ENCODE results near the gene INPP5D. TPM values are rescaled to one million over a fixed set of nuclear protein-coding genes. Genes with fewer than 3 reads are reported as not detected.

INPP5D gene
- total and polyA plus RNA-seq, 2 donors (not counting 1 experiment from before 2014, with no cell fraction given): 152 to 444 TPM

GRCh38 chr2:233044974-233045605 is 15.1 kb upstream of the INPP5D start:
- CTCF ChIA-PET: interaction anchor here (0.9 to 3.7 kb wide), 3 partner anchors 9 to 192 kb away, joined by 3 to 14 read pairs (median 4); no protein-coding TSS in a partner anchor
- no peak overlapping the region for H3K4me3 ChIP-seq (ENCODE audit: control extremely low read depth in 1 of 5, extremely low read depth in 1 of 5, insufficient read depth in 1 of 5, low read depth in 2 of 5, low read length in 4 of 5)
- H3K27me3 Mint-ChIP-seq: peaks cover 16% of the 10 kb centered on the region

More at GRCh38 chr2:233044974-233045605, 15.1 kb upstream of the INPP5D start:
- H3K79me2 ChIP-seq (ENCODE audit: control insufficient read depth, insufficient read depth, low read length): no peaks in the 10 kb centered on the region
- Mint-ChIP-seq H3K4me1 (no peaks in the 10 kb centered on the region), H3K27ac (no peak overlapping the region), H3K9me3 (ENCODE audit: insufficient read depth) (no peaks in the 10 kb centered on the region), H3K4me3 (no peak overlapping the region)
- H3K27me3 ChIP-seq (replicated peaks in 1 of 4; ENCODE audit: control extremely low read depth in 1 of 4, control insufficient read depth in 3 of 4, insufficient read depth in 4 of 4, low read length in 3 of 4): peaks cover 0 to 4% (median 0%) of the 10 kb centered on the region in 4 experiments
- no peaks in the 10 kb centered on the region for H3K9me3 ChIP-seq (ENCODE audit: control extremely low read depth in 1 of 3, control insufficient read depth in 2 of 3, insufficient read depth in 1 of 3, low read length in 2 of 3)
- intact Hi-C loops (cut with micrococcal nuclease): no loop called here
- no peaks in the 10 kb centered on the region for H3K36me3 ChIP-seq (replicated peaks in 1 of 2; ENCODE audit: control extremely low read depth in 1 of 2, control insufficient read depth in 1 of 2, extremely low read depth in 1 of 2, insufficient read depth in 2 of 2, low read length in 1 of 2)
- H3K4me2 ChIP-seq (replicated peaks; ENCODE audit: low read depth, low read length, poor library complexity, severe bottlenecking): no peak overlapping the region
- no peaks in the 10 kb centered on the region for H3K4me1 ChIP-seq (ENCODE audit: control insufficient read depth in 2 of 2, insufficient read depth in 2 of 2, low read length in 2 of 2)
- no peaks in the 10 kb centered on the region for H4K20me1 ChIP-seq (ENCODE audit: control insufficient read depth, insufficient read depth, low read length, poor library complexity, severe bottlenecking)
- DNase-seq: no peak
- POLR2A ChIA-PET: no interaction called here
- 95% methylated on average over 7 of the region's 9 CpGs for WGBS (ENCODE audit: insufficient coverage)
- H3K9ac ChIP-seq (ENCODE audit: low read length): no peak overlapping the region
- H3K27ac ChIP-seq (ENCODE audit: low read length in 2 of 2): no peak overlapping the region
- no peak overlapping the region for H2AFZ ChIP-seq (ENCODE audit: insufficient read depth, low read depth, low read length, poor library complexity, severe bottlenecking)
- no peak for TF ChIP-seq EZH2 (IDR thresholded peaks at IDR 0.05; ENCODE audit: borderline replicate concordance, insufficient read depth, low read depth, low read length, poor library complexity, severe bottlenecking)
- no peak for TF ChIP-seq CTCF (IDR thresholded peaks at IDR 0.05)
- no peak for ATAC-seq (ENCODE audit: low read depth)
